Endothelial cell of umbilical vein (primary cell): ENCODE results near the gene PNPLA2. TPM values are rescaled to one million over a fixed set of nuclear protein-coding genes. Genes with fewer than 3 reads are reported as not detected.

Experiments used
- BruUV-seq: library from RNA; stranded (reverse); fragments of 400-500 nt; replicated peaks from 2 replicates; lab custom pipeline; 2021; lab: Mats Ljungman, UMichigan
- CTCF ChIA-PET: fragments of 300-600, 350-600 bp; sonication (Branson Sonifier 250); formaldehyde crosslinking; loops from one replicate; lab custom pipeline; 2021; ENCODE audit warnings: antibody characterized with exemption, inconsistent platforms; lab: Charles Lee
- POLR2A ChIA-PET: fragments of 300-600, 350-600 bp; sonication (Branson Sonifier 250); formaldehyde crosslinking; loops from one replicate; lab custom pipeline; 2021; ENCODE audit warnings: antibody characterized with exemption, inconsistent platforms; lab: Charles Lee
- DNase-seq: peaks from one replicate; pipeline ENCODE4 v3.0.0-alpha.2; 2011; ENCODE audit warnings: low read depth, low spot score
- FAIRE-seq: peaks from 2 replicates; lab custom pipeline; 2011; peaks lifted over from hg19 to GRCh38; lab: Jason Lieb, UNC
- H2AFZ ChIP-seq: 2 replicates; pipeline ENCODE4 v1.6.0; 2012; ENCODE audit warnings: low read depth, low read length, control low read depth, inconsistent platforms
- H3K27ac ChIP-seq: 2 replicates; pipeline ENCODE4 v1.5.1; 2011; ENCODE audit warnings: low read depth, mild to moderate bottlenecking, control low read depth, low read length, moderate library complexity; ENCODE audit not compliant: insufficient read depth
- H3K27me3 ChIP-seq, 2 experiments: 2 replicates each; pipeline versions ENCODE4 v1.6.0 to v1.6.1; 2011; ENCODE audit warnings: low read length in 2 of 2, mixed read lengths in 1 of 2; ENCODE audit not compliant: control insufficient read depth in 2 of 2, insufficient read depth in 2 of 2
- H3K36me3 ChIP-seq, 2 experiments: 2 replicates in 1 of 2; 3 replicates in 1 of 2; pipeline ENCODE4 v1.5.1; 2011; ENCODE audit warnings: low read length in 2 of 2, mild to moderate bottlenecking in 1 of 2, moderate library complexity in 1 of 2; ENCODE audit not compliant: control insufficient read depth in 2 of 2, insufficient read depth in 2 of 2; ENCODE audit errors: extremely low read depth in 1 of 2
- H3K4me1 ChIP-seq: 3 replicates; pipeline ENCODE4 v1.5.1; 2011; ENCODE audit warnings: mild to moderate bottlenecking, low read length; ENCODE audit not compliant: control insufficient read depth, insufficient read depth; ENCODE audit errors: extremely low read depth
- H3K4me2 ChIP-seq: 2 replicates; pipeline ENCODE4 v1.6.1; 2011; ENCODE audit warnings: low read length, control low read depth, mixed read lengths; ENCODE audit not compliant: insufficient read depth
- H3K4me3 ChIP-seq, 3 experiments: fragments of 200-600 bp in 1 of 3; sonication (generic), shearing (Covaris generic) in 1 of 3; replicated peaks in 1 of 3; 2 replicates each; pipeline ENCODE4 v1.5.1; 2011 to 2016; ENCODE audit warnings: control low read depth in 3 of 3, low read length in 3 of 3, mild to moderate bottlenecking in 2 of 3, inconsistent platforms in 1 of 3, low read depth in 1 of 3, moderate library complexity in 1 of 3; ENCODE audit not compliant: insufficient read depth in 1 of 3
- H3K79me2 ChIP-seq: 2 replicates; pipeline ENCODE4 v1.6.0; 2012; ENCODE audit warnings: low read length, inconsistent platforms; ENCODE audit not compliant: control insufficient read depth, insufficient read depth
- H3K9ac ChIP-seq: replicated peaks from 2 replicates; pipeline ENCODE3; 2011; ENCODE audit warnings: low read length, control low read depth; ENCODE audit not compliant: insufficient read depth; ENCODE audit errors: extremely low read depth
- H3K9me1 ChIP-seq: replicated peaks from 3 replicates; pipeline ENCODE4 v1.6.0; 2011; ENCODE audit warnings: mild to moderate bottlenecking, low read length; ENCODE audit not compliant: control insufficient read depth, insufficient read depth; ENCODE audit errors: extremely low read depth
- H3K9me3 ChIP-seq: replicated peaks from 2 replicates; pipeline ENCODE4 v1.5.1; 2012; ENCODE audit warnings: low read length, inconsistent platforms; ENCODE audit not compliant: control insufficient read depth, insufficient read depth
- H4K20me1 ChIP-seq: replicated peaks from 2 replicates; pipeline ENCODE3; 2011; ENCODE audit warnings: mild to moderate bottlenecking, low read length; ENCODE audit not compliant: control insufficient read depth, insufficient read depth; ENCODE audit errors: extremely low read depth
- FOS ChIP-seq: IDR thresholded peaks from 2 replicates; pipeline ENCODE4 v1.6.1; 2011; ENCODE audit warnings: mild to moderate bottlenecking, low read length, moderate library complexity, borderline replicate concordance; ENCODE audit not compliant: insufficient read depth
- GATA2 ChIP-seq: IDR thresholded peaks from 2 replicates; pipeline ENCODE4 v1.7.0; 2011; ENCODE audit warnings: low read depth, mild to moderate bottlenecking, moderate library complexity, mixed read lengths, low read length; ENCODE audit not compliant: insufficient read length, insufficient read depth
- JUN ChIP-seq: IDR thresholded peaks from 2 replicates; pipeline ENCODE4 v1.6.1; 2011; ENCODE audit warnings: borderline replicate concordance, low read depth; ENCODE audit not compliant: insufficient read length, insufficient read depth
- MYC ChIP-seq: IDR thresholded peaks from one replicate; pipeline ENCODE4 v1.6.1; 2011; ENCODE audit warnings: mild to moderate bottlenecking, low read depth, low read length
- POLR2A ChIP-seq: IDR thresholded peaks from 2 replicates; pipeline ENCODE4 v1.6.1; 2012; ENCODE audit warnings: low read depth, mild to moderate bottlenecking, control low read depth, low read length
- dilution Hi-C: fragments of 300-500 bp; cut with MboI; formaldehyde crosslinking; loops from one replicate; pipeline ENCODE4 v1.15.0; 2019; ENCODE audit warnings: low sequenced_read_pairs; ENCODE audit not compliant: extremely low pct_ligation_motif_present
- intact Hi-C: fragments of 100-400 bp; cut with micrococcal nuclease; formaldehyde crosslinking; loops from one replicate; pipeline ENCODE4 v1.10.0; 2022
- polyA plus RNA-seq, 4 experiments: library from polyadenylated mRNA; depleted of rRNA in 3 of 4; stranded (reverse) in 3 of 4; unstranded in 1 of 4; fragments of >200 nt; gene quantifications; 2 replicates each; pipeline versions ENCODE4 v1.2.1 to v1.2.3, GENCODE V29; 2011 to 2012; ENCODE audit warnings: missing spikeins in 1 of 4
- total RNA-seq: library from RNA; stranded (reverse); gene quantifications from 2 replicates; pipeline ENCODE4 v1.2.3, GENCODE V29; 2021
- TF ChIP-seq, protein P1 (sequence below): IDR thresholded peaks from 2 replicates; pipeline ENCODE4 v1.6.1; 2011; ENCODE audit not compliant: insufficient read depth, insufficient read length
- TF ChIP-seq, protein P2 (sequence below), 2 donors: IDR thresholded peaks; 1 replicate in 1 of 2; 2 replicates in 1 of 2; pipeline ENCODE4 v1.5.1; 2011; ENCODE audit warnings: low read length in 2 of 2, mild to moderate bottlenecking in 2 of 2, moderate library complexity in 2 of 2, control low read depth in 1 of 2, inconsistent platforms in 1 of 2, low read depth in 1 of 2; ENCODE audit not compliant: insufficient read depth in 1 of 2; ENCODE audit errors: extremely low read depth in 1 of 2

PNPLA2 gene
- total and polyA plus RNA-seq, 2 donors (not counting 3 experiments of a cell fraction or from before 2014, with no cell fraction given), result 73.1 to 75.6 TPM

DNA sequence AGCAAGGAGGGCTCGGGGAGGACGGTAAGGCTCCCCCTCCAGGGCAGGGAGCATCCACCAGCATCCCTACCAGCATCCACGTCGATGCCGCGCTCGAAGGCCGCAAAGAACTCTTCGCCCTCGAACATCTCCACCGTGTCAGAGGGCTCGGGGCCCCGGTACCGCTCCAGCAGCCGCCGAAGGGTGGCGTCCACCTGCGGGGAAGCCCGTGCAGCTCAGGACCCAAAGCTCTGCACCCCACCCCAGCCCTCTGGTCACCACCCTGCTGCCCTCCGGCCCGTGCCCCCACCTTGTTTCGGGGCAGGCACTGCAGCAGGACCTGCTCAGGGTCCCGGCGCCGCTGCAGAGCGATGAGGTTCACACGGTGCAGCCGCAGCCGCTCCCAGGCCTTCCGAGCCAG lies 18.2 kb upstream of the PNPLA2 start:
- no TSS peak for BruUV-seq
- H3K9me1 ChIP-seq, result no peaks in the 10 kb centered on the region
- ChIA-PET CTCF (no interaction called here), POLR2A (no interaction called here)
- no peak overlapping the region for H3K9ac ChIP-seq
- H3K9me3 ChIP-seq, result no peaks in the 10 kb centered on the region
- H3K27me3 ChIP-seq, result no peaks in the 10 kb centered on the region
- no peak for FAIRE-seq
- intact Hi-C loops, result no loop called here
- no peak overlapping the region for H3K4me3 ChIP-seq
- no peaks in the 10 kb centered on the region for H4K20me1 ChIP-seq
- peaks cover 9% of the 10 kb centered on the region for H3K79me2 ChIP-seq
- H3K27ac ChIP-seq, result no peak overlapping the region
- no peak for TF ChIP-seq POLR2A
- TF ChIP-seq, protein P1, sequence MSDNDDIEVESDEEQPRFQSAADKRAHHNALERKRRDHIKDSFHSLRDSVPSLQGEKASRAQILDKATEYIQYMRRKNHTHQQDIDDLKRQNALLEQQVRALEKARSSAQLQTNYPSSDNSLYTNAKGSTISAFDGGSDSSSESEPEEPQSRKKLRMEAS, result no peak
- TF ChIP-seq JUN, result no peak
- no peak for TF ChIP-seq FOS
- TF ChIP-seq, protein P2, sequence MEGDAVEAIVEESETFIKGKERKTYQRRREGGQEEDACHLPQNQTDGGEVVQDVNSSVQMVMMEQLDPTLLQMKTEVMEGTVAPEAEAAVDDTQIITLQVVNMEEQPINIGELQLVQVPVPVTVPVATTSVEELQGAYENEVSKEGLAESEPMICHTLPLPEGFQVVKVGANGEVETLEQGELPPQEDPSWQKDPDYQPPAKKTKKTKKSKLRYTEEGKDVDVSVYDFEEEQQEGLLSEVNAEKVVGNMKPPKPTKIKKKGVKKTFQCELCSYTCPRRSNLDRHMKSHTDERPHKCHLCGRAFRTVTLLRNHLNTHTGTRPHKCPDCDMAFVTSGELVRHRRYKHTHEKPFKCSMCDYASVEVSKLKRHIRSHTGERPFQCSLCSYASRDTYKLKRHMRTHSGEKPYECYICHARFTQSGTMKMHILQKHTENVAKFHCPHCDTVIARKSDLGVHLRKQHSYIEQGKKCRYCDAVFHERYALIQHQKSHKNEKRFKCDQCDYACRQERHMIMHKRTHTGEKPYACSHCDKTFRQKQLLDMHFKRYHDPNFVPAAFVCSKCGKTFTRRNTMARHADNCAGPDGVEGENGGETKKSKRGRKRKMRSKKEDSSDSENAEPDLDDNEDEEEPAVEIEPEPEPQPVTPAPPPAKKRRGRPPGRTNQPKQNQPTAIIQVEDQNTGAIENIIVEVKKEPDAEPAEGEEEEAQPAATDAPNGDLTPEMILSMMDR (IDR thresholded peaks at IDR 0.05; ENCODE audit: extremely low read depth in 1 of 2, insufficient read depth in 1 of 2, low read depth in 1 of 2, low read length in 2 of 2), result no peak
- no peak for TF ChIP-seq MYC
- no peak for TF ChIP-seq GATA2
- no peak for DNase-seq
- dilution Hi-C loops, result no loop called here
- H3K4me1 ChIP-seq, result peaks cover 28% of the 10 kb centered on the region
- H2AFZ ChIP-seq, result no peak overlapping the region
- peaks cover 0 to 20% of the 10 kb centered on the region in 2 experiments for H3K36me3 ChIP-seq
- H3K4me2 ChIP-seq, result no peak overlapping the region
